Measurements from ENCODE around the gene NPTX1.
"Not testable (repeated sequence)": the region's sequence is repeated elsewhere in the genome, so short reads cannot be mapped to it uniquely, and the experiment has no call there.

The NPTX1 gene

GRCh38 chr17:80475910-80476876, at the start of gene NPTX1:
NPTX1 (minus strand) TSS chr17:80476607; CDS start chr17:80476446, 161 bp downstream.
- no peak for DNase-seq

- DNase-seq = no peak
Observed at GRCh38 chr17:80523956-80524712, 47.7 kb upstream of the NPTX1 start.

- no peak for DNase-seq
Observed at GRCh38 chr17:80523054-80523744, 46.8 kb upstream of the NPTX1 start.

GRCh38 chr17:80520810-80521455, 44.5 kb upstream of the NPTX1 start:
- DNase-seq = no peak

GRCh38 chr17:80519091-80519781, 42.8 kb upstream of the NPTX1 start:
- no peak for DNase-seq

- DNase-seq = no peak
Observed at GRCh38 chr17:80518392-80518791, 42.0 kb upstream of the NPTX1 start.

- DNase-seq = no peak
Observed at GRCh38 chr17:80517641-80518040, 41.2 kb upstream of the NPTX1 start.

GRCh38 chr17:80516171-80516932, 39.9 kb upstream of the NPTX1 start:
- no peak for DNase-seq

GRCh38 chr17:80513892-80514291, 37.5 kb upstream of the NPTX1 start:
- peak; percentile 45 for DNase-seq

- no peak for DNase-seq
Observed at GRCh38 chr17:80513201-80513600, 36.8 kb upstream of the NPTX1 start.

- DNase-seq = no peak
Observed at GRCh38 chr17:80512233-80512632, 35.8 kb upstream of the NPTX1 start.

GRCh38 chr17:80511222-80512180, 35.1 kb upstream of the NPTX1 start:
- no peak for DNase-seq

- no peak for DNase-seq
Observed at GRCh38 chr17:80510772-80511171, 34.4 kb upstream of the NPTX1 start.

GRCh38 chr17:80510132-80510531, 33.7 kb upstream of the NPTX1 start:
- DNase-seq = no peak

- no peak for DNase-seq
Observed at GRCh38 chr17:80509311-80509710, 32.9 kb upstream of the NPTX1 start.

- no peak for DNase-seq
Observed at GRCh38 chr17:80507965-80508364, 31.6 kb upstream of the NPTX1 start.

- DNase-seq = not testable (repeated sequence)
Observed at GRCh38 chr17:80507177-80507576, 30.8 kb upstream of the NPTX1 start.

GRCh38 chr17:80504686-80505413, 28.4 kb upstream of the NPTX1 start:
- peak; percentile 58 for DNase-seq

GRCh38 chr17:80503921-80504320, 27.5 kb upstream of the NPTX1 start:
- DNase-seq = no peak
